Stimulated activated naive CD8-positive, alpha-beta T cell treated with anti-CD3 and anti-CD28 coated beads, Interleukin-15, amount 100 ng/mL, for 72 hours (primary cell): ENCODE results near the gene EVA1A.

Experiments used
- ATAC-seq: fragments of 150-1000 bp; cut with Tn5 transposase; 2 replicates; pipeline ENCODE4 v1.10.0; 2021; ENCODE audit warnings: mild to moderate bottlenecking, moderate library complexity
- DNase-seq, 2 donors: peaks; one replicate each; pipeline ENCODE4 v3.0.0; 2021 to 2022
- H3K27ac Mint-ChIP-seq, 2 donors: one replicate each; pipeline ENCODE4 v1.8.0; 2022; ENCODE audit warnings: mild to moderate bottlenecking in 2 of 2, mixed read lengths in 2 of 2, moderate library complexity in 2 of 2
- H3K27me3 Mint-ChIP-seq: one replicate; pipeline ENCODE4 v1.8.0; 2022; ENCODE audit warnings: mixed read lengths
- H3K4me1 Mint-ChIP-seq: one replicate; pipeline ENCODE4 v1.8.0; 2022; ENCODE audit warnings: mild to moderate bottlenecking, mixed read lengths
- H3K4me3 Mint-ChIP-seq, 2 donors: one replicate each; pipeline ENCODE4 v1.8.0; 2022; ENCODE audit warnings: mild to moderate bottlenecking in 2 of 2, mixed read lengths in 2 of 2, moderate library complexity in 1 of 2
- H3K9me3 Mint-ChIP-seq, 2 donors: one replicate each; pipeline ENCODE4 v1.8.0; 2022; ENCODE audit warnings: mixed read lengths in 2 of 2

The EVA1A gene

GRCh38 chr2:75543446-75543845 lies 17.3 kb downstream of the EVA1A start:
- H3K27me3 Mint-ChIP-seq = peaks cover 28% of the 10 kb centered on the region
- no peak overlapping the region for H3K4me3 Mint-ChIP-seq
- H3K4me1 Mint-ChIP-seq = peaks cover 4% of the 10 kb centered on the region
- H3K9me3 Mint-ChIP-seq = peaks cover 0 to 10% of the 10 kb centered on the region in 2 donors
- no peak for ATAC-seq
- H3K27ac Mint-ChIP-seq = no peak overlapping the region
- DNase-seq = no peak

GRCh38 chr2:75541430-75541829 lies 19.3 kb downstream of the EVA1A start:
- ATAC-seq (peak; percentile 35), DNase-seq (no peak)
- H3K4me3 Mint-ChIP-seq = no peak overlapping the region
- no peak overlapping the region for H3K27ac Mint-ChIP-seq
- no peaks in the 10 kb centered on the region for H3K4me1 Mint-ChIP-seq
- H3K9me3 Mint-ChIP-seq = peaks cover 0 to 10% of the 10 kb centered on the region in 2 donors
- peaks cover 17% of the 10 kb centered on the region for H3K27me3 Mint-ChIP-seq

- Mint-ChIP-seq H3K4me1 (no peaks in the 10 kb centered on the region), H3K27ac (no peak overlapping the region), H3K4me3 (no peak overlapping the region), H3K27me3 (peaks cover 17% of the 10 kb centered on the region), H3K9me3 (peaks cover 0 to 10% of the 10 kb centered on the region in 2 donors)
- ATAC-seq (no peak), DNase-seq (no peak)
Observed at GRCh38 chr2:75540994-75541393, 19.7 kb downstream of the EVA1A start.

- ATAC-seq (no peak), DNase-seq (no peak)
- H3K9me3 Mint-ChIP-seq = peaks cover 0 to 10% of the 10 kb centered on the region in 2 donors
- H3K27ac Mint-ChIP-seq = no peak overlapping the region
- no peaks in the 10 kb centered on the region for H3K4me1 Mint-ChIP-seq
- H3K4me3 Mint-ChIP-seq = no peak overlapping the region
- peaks cover 14% of the 10 kb centered on the region for H3K27me3 Mint-ChIP-seq
Observed at GRCh38 chr2:75539955-75540716, 20.6 kb downstream of the EVA1A start.

GRCh38 chr2:75538521-75539490 lies 21.9 kb downstream of the EVA1A start:
- ATAC-seq (no peak), DNase-seq (no peak)
- H3K27me3 Mint-ChIP-seq = peaks cover 17% of the 10 kb centered on the region
- peaks cover 0 to 10% of the 10 kb centered on the region in 2 donors for H3K9me3 Mint-ChIP-seq
- H3K4me1 Mint-ChIP-seq = no peaks in the 10 kb centered on the region
- H3K4me3 Mint-ChIP-seq = no peak overlapping the region
- H3K27ac Mint-ChIP-seq = no peak overlapping the region

- no peak for ATAC-seq
- no peak for DNase-seq
- Mint-ChIP-seq H3K4me1 (no peaks in the 10 kb centered on the region), H3K9me3 (peaks cover 0 to 10% of the 10 kb centered on the region in 2 donors), H3K27ac (no peak overlapping the region), H3K27me3 (peaks cover 22% of the 10 kb centered on the region), H3K4me3 (no peak overlapping the region)
Observed at GRCh38 chr2:75537658-75538057, 23.1 kb downstream of the EVA1A start.

GRCh38 chr2:75533135-75533534 lies 27.6 kb downstream of the EVA1A start:
- Mint-ChIP-seq H3K4me1 (no peaks in the 10 kb centered on the region), H3K4me3 (no peak overlapping the region), H3K9me3 (no peaks in the 10 kb centered on the region), H3K27me3 (peaks cover 43% of the 10 kb centered on the region), H3K27ac (no peak overlapping the region)
- DNase-seq (no peak), ATAC-seq (no peak)

GRCh38 chr2:75532488-75532887 lies 28.3 kb downstream of the EVA1A start:
- DNase-seq = no peak
- peaks cover 50% of the 10 kb centered on the region for H3K27me3 Mint-ChIP-seq

GRCh38 chr2:75528221-75528977 lies 32.3 kb downstream of the EVA1A start:
- H3K27ac Mint-ChIP-seq = no peak overlapping the region
- DNase-seq = no peak
- H3K4me1 Mint-ChIP-seq = no peaks in the 10 kb centered on the region
- H3K9me3 Mint-ChIP-seq = no peaks in the 10 kb centered on the region
- H3K4me3 Mint-ChIP-seq = no peak overlapping the region
- peaks cover 52% of the 10 kb centered on the region for H3K27me3 Mint-ChIP-seq
- no peak for ATAC-seq

More at GRCh38 chr2:75532488-75532887, 28.3 kb downstream of the EVA1A start:
- no peak for ATAC-seq
- H3K27ac Mint-ChIP-seq = no peak overlapping the region
- no peaks in the 10 kb centered on the region for H3K4me1 Mint-ChIP-seq
- no peak overlapping the region for H3K4me3 Mint-ChIP-seq
- no peaks in the 10 kb centered on the region for H3K9me3 Mint-ChIP-seq

- H3K4me1 Mint-ChIP-seq = no peaks in the 10 kb centered on the region
- H3K4me3 Mint-ChIP-seq = no peak overlapping the region
- no peak for DNase-seq
- no peak for ATAC-seq
- no peaks in the 10 kb centered on the region for H3K9me3 Mint-ChIP-seq
- no peak overlapping the region for H3K27ac Mint-ChIP-seq
- H3K27me3 Mint-ChIP-seq = peaks cover 46% of the 10 kb centered on the region
Observed at GRCh38 chr2:75527676-75528075, 33.1 kb downstream of the EVA1A start.

GRCh38 chr2:75526842-75527241 lies 33.9 kb downstream of the EVA1A start:
- Mint-ChIP-seq H3K4me1 (no peaks in the 10 kb centered on the region), H3K27me3 (peaks cover 40% of the 10 kb centered on the region), H3K9me3 (no peaks in the 10 kb centered on the region), H3K27ac (no peak overlapping the region), H3K4me3 (no peak overlapping the region)
- no peak for ATAC-seq
- no peak for DNase-seq

GRCh38 chr2:75525434-75526310 lies 35.1 kb downstream of the EVA1A start:
- Mint-ChIP-seq H3K4me1 (no peaks in the 10 kb centered on the region), H3K27me3 (peaks cover 40% of the 10 kb centered on the region), H3K9me3 (no peaks in the 10 kb centered on the region), H3K4me3 (no peak overlapping the region), H3K27ac (no peak overlapping the region)
- peak; percentile 64 for ATAC-seq
- DNase-seq = no peak

- Mint-ChIP-seq H3K4me3 (no peak overlapping the region), H3K9me3 (no peaks in the 10 kb centered on the region), H3K4me1 (no peaks in the 10 kb centered on the region), H3K27me3 (peaks cover 30% of the 10 kb centered on the region), H3K27ac (no peak overlapping the region)
- ATAC-seq (no peak), DNase-seq (no peak)
Observed at GRCh38 chr2:75524276-75524911, 36.3 kb downstream of the EVA1A start.
